ENCODE data around the gene NOC2L.

NOC2L gene

DNA sequence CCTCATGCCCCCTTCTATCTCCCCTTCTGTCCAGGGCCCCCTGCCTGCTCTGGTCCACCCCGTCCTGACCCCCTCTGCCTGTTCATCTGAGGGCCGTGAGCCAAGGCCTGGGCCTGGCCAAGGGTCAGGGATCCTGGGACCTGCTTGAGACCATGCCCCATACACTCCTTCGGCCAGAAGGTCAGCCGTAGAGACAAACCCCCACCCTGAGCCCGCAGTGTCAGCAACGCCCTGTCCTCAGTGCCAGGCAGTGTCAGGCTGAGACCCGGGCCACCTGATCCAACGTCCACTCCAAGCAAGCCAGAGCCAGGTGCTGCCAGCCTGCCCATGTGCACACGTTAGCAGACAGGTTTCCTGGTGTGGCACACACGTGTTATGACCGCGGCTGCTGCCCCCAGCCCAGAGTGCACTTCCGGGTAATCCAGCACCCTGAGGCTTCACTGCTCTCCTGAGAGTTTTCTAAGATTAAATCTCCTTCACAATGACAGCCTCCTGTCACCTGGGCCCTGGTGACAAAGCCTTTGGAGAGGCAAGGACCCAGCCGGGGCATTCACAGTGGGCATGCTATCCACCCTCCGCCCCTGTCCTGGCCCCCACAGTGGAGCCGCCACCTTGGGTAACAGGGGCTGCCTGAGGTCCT lies 45.4 kb downstream of the NOC2L start:
- no peak for TF ChIP-seq ZNF274 (IDR thresholded peaks at IDR 0.05; ENCODE audit: low read depth, low read length)
- no peak overlapping the region for H3K4me3 ChIP-seq (ENCODE audit: low read length)

DNA sequence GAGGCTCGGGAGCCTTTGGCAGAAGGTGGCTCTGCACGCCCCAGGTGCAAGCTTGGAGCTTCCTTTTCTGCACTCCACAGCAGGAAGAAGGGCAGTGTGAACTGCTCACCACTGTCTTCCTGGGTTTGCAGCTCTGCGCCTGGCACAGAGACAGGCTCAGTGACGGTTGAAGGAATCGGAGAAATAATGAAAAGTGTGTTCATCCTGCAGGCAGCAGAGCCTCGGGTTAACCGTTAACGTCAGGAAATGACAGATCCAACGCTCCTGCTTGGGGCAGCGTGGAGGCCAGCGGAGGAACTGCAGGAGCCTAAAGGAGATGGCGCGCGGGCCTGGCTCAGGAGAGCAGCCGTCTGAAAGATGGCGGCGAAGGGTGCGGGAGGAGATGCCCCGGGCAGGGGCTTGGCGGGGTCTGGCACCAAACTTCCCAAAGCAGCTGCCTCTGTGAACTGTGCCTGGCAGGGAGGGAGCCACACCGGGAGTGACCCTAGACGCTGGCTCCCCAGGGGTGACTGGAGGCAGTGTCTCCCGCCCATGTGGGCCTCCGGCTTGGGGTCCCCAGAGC lies 46.2 kb downstream of the NOC2L start:
- TF ChIP-seq ZNF274 (IDR thresholded peaks at IDR 0.05; ENCODE audit: low read depth, low read length) = no peak

DNA sequence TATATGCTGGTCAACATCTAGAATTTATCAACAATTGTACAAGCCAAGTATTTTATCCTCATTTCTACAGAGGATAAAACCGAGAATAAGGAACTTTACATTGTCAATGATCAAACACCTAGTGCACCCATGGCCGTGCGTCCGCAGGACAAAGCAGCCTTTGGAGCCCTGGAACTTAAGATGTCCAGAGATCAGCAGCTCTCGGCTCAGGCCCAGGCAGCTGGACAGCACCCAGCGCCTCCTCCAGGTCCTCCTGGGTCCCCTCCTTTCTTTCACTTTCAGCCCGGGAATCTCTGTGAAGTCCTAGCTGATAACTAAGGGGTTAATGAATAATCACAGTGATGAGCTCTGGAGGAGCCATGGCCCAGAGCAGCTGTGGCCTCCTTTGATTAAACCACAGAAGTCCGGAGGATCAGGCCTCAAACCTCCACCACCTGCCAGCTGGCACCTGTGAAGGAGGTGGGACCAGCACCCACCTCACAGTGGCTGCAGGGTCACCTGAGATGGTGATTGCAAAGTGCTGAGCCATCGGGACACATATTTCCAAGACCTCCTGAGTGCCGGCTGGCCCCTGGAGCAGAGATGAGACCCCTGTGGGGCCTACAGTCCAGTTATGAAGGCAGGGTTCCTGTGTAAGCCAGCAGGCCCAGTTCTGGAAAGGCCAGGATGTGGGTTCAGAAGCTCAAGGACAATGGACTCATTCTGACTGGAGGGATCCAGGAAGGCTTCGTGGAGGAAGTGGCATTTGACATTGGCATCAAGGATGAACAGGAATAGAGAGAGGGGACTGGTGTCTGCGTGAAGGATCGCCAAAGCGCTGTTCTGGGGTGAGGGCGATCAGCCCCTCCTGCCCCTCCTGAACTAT lies 46.9 kb downstream of the NOC2L start:
- no peak overlapping the region for H3K4me3 ChIP-seq (ENCODE audit: low read length)
- no peak for TF ChIP-seq ZNF274 (IDR thresholded peaks at IDR 0.05; ENCODE audit: low read depth, low read length)

More for the DNA sequence above, 46.2 kb downstream of the NOC2L start:
- no peak overlapping the region for H3K4me3 ChIP-seq (ENCODE audit: low read length)

DNA sequence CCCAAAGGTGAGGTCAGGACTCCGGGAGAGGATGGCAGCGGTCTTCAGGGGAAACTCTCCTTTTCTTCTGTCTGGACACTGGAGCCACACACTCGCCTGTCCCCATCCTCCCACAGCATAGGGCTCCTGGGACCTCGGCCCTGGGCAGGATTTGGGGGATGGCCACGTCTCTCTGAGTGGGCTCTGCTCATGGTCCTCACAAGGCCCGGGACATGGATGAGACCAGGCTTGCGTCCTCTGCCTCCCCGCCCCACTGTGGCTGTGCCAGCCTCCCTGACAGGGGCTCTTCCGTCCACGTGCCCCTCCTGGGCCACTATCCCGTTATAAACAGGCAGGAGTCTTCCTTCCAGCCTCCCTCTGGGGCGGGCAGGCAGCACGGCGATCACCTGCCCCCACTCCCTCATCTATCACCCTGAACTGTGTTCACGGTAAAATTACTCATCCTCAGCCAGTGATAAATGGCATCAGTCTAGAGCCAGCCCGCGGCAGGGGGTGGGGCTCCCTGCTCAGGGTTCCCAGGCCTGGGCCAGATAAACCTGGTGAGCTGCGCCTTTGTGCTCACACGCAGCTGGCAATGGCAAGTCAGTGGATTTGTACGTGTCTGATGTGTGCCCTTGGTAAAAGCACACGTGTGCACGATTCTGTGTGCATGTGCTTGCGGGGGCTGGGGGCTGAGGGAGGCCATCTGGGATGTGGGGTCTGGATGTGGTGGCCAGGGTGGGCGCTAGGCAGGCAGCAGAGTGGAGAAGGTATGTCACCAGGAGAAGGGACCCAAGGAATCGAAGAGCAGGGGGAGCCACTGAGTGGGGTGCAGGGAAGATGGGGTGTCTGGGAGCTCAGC lies 48.0 kb downstream of the NOC2L start:
- no peak for TF ChIP-seq ZNF274 (IDR thresholded peaks at IDR 0.05; ENCODE audit: low read depth, low read length)
- no peak overlapping the region for H3K4me3 ChIP-seq (ENCODE audit: low read length)

DNA sequence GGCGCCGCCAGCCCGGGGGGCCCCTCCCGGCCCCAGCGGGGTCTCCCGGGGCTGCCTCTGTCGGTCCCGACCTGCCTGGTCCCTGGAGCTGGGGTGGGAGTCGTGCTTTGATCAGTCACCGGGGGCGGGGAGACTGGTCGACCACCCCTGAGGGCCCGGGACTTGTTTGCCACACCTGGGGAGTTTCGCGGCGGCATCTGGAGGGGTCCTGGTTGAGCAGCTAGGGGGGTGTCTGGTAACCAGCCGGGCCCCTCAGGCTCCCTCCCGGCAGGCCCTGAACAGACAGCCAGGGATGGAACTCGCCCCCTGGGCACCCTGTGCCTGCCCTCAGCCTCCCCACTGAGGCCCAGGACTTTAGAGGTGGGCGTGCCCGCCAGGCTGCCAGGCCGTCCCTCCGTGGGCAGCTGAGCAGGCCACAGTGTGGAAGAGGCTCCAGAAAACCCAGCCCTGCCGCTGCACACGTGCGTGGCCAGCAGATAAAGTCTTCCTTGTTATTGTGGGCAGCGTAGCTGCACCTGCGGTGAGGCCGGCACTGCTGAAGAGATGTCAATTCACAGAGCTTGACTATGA lies 48.7 kb downstream of the NOC2L start:
- no peak overlapping the region for H3K4me3 ChIP-seq (ENCODE audit: low read length)
- TF ChIP-seq ZNF274 (IDR thresholded peaks at IDR 0.05; ENCODE audit: low read depth, low read length) = no peak

DNA sequence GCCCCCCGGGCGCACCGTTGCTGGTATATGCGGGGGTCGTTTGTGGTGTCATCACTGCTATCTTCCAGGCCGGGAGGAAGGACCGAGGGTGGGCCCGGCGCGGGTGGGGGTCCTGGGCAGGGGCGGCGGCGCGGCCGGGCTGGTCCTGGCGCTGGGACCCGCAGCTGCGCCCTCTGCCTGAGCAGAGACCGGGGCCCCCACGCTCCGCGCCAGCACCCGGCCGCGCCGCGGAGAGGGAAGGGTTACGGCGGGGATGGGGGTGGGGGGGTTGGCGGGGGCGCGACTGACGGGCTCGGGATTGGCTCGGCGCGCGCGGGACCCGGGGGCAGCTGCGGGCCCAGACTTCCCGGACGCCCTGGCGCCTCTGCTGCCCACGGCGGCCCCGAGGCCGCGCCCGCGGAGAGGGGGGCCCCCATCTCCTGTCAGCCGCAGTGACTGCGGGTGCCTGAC lies 49.2 kb downstream of the NOC2L start:
- H3K4me3 ChIP-seq (ENCODE audit: low read length) = no peak overlapping the region
- no peak for TF ChIP-seq ZNF274 (IDR thresholded peaks at IDR 0.05; ENCODE audit: low read depth, low read length)

DNA sequence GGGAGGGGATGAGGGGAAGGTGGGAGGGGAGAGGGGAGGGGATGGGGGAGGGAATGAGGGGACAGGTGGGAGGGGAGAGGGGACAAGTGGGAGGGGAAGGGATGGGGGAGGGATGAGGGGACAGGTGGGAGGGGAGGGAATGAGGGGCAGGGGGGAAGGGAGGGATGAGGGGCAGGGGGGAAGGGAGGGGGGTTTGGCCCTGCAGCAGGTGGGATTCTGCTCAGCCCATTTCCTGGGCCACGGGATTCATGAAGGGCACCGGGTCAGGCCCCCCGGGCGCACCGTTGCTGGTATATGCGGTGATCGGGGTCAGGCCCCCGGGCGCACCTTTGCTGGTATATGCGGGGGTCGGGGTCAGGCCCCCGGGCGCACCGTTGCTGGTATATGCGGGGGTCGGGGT lies 50.4 kb downstream of the NOC2L start:
- no peak overlapping the region for H3K4me3 ChIP-seq (ENCODE audit: low read length)
- no peak for TF ChIP-seq ZNF274 (IDR thresholded peaks at IDR 0.05; ENCODE audit: low read depth, low read length)

DNA sequence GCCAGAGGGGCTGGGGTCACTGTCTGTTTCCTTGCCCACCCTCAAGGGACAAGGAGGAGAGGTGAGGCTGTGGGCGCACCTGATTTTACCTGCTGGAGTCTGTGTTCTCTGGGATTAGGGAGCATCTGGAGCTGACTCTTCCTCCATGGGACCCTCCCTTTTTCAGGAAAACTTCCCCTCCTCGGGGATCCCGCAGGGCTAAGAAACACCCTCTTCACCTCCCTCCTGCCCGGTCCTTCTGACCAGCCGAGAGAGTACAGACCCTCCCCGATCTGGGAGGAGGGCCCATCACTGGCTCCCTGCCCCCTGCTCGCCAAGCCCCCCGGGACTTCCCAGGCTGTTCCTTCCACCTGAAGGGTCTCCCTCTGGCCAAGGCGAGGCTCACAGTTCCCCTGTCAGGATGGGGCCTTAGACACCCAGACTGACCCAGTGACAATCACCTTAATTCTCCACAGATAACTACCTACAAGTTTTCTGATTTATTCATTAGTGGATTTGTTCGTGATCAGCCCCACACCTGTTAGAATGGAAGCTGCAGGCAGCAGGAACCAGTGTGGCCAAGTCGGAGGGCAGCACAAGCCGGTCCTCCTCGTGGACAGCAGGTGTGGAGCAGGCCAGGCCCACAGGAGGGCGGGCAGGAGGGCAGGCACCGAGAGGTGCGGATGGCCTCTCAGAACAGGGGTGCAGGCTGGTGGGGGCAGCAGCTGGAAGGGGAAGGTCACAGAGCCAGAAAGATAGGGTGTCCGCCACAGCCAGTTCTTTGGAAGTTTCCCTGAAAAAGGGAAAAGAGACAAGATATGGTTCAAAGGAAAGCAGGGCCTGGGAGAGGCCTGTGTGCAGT lies 51.2 kb downstream of the NOC2L start:
- no peak for TF ChIP-seq ZNF274 (IDR thresholded peaks at IDR 0.05; ENCODE audit: low read depth, low read length)
- no peak overlapping the region for H3K4me3 ChIP-seq (ENCODE audit: low read length)

DNA sequence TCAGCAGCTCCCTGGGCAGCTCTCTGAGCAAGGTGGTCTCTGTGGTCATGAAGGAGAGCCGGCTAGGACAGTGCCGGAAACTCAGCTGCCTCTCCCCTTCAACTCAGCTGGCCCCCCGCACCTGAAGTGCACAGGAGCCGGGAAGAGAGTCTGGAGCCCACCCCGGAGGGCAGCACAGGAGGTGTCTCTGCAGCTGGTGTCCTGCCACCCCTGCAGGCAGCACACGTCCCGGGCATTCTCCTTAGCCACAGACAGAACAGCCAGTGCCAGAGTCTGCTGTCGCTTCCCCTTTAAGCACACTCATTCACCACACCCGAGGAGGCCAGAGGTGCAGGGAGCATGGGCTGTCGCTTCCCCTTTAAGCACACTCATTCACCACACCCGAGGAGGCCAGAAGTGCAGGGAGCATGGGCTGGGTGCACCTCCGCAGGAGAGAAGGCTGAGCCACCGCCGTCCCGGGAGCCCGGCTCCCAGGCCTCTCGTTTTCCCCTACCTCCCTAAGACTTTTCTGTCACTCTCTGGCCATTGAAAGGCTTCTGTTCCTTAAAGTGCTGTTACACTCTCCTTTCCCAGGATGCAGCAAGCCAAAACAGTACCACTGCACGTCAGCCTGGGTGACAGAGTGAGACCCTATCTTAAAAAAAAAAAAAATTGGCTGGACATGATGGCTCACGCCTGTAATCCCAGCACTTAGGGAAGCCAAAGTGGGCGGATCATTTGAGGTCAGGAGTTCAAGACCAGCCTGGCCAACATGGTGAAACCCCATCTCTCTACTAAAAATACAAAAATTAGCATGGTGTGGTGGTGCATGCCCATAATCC lies 52.2 kb downstream of the NOC2L start:
- no peak overlapping the region for H3K4me3 ChIP-seq (ENCODE audit: low read length)
- TF ChIP-seq ZNF274 (IDR thresholded peaks at IDR 0.05; ENCODE audit: low read depth, low read length) = no peak

DNA sequence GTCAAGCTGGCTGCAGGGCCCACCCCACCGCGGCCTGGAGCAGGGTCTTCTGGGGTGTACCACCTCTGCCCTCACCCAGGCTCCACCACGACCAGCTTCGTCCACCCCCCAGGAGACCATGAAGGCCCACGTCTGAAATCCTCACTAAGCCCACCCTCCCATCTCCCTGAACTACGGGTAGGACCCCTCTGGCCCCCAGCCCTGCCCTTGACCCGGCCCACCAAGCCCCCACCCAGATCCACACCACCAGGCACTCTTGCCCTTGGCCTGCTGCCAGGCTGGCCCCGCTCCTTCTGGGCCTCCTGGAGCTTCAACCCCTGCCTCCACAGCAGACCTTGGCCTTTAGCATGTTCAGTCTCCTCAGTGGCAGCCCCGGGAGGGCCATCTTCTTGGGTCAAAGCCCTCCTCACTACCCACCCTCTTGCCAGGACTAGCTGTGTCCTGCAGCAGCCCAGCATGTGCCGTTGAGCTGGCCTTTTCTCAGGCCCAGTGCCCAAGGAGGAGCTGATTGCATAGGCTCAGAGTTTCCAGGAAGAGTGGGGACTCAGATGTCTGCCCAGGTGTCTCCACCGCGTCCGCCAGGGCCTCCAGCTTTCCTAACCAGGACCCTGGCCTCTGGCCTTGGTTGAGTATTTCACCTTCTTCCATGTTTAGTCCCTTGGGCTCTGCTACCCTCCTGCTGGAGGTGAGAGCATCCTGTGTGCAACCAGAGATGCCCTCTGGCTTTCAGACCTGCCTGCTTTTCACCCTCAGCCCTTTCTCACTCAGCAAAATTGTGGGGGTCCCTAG lies 53.1 kb downstream of the NOC2L start:
- H3K4me3 ChIP-seq (ENCODE audit: low read length) = no peak overlapping the region
- TF ChIP-seq ZNF274 (IDR thresholded peaks at IDR 0.05; ENCODE audit: low read depth, low read length) = no peak

DNA sequence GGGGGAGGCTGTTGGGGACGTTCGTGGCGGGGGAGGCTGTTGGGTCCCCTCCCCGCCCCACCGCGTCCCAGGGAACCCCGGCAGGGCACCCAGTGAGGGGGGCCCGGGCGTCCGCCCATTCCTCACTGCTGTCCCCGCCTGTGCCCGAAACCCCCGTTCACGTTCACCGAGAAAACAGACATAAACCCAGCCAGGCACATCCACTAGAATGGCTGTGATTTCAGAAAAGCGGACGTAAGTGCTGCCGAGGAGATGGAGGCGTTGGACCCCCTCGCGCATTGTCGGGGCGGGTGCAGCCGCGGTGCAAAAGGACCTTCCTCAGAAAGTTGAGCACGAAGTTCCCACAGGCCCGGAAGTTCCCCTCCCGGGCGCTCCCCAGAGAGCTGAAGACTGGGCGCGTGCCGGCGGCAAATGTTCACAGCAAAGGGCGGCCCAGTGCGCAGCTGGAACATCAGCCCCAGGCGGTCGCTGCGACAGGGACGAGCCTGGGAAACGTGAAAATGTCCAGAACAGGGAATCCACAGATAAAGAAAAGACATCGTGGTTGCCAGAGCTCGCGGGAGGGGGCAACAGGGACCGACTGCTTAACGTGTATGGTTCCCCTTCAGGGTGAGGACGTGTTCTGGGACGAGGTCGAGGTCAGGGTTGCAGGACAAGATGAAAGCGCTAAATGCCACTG lies 53.8 kb downstream of the NOC2L start:
- peak overlapping the region; percentile 37; the same call in 1 of the 2 replicates for H3K4me3 ChIP-seq (ENCODE audit: low read length)
- TF ChIP-seq ZNF274 (IDR thresholded peaks at IDR 0.05; ENCODE audit: low read depth, low read length) = no peak

Measured in GM08714 (cell line).